ENCODE results near the gene CLVS2.

CLVS2 gene

GRCh38 chr6:123027408-123027807, 31.4 kb downstream of the CLVS2 start:
- no peak for DNase-seq

- DNase-seq, result no peak
Observed at GRCh38 chr6:123028263-123028662, 32.2 kb downstream of the CLVS2 start.

- no peak for DNase-seq
Observed at GRCh38 chr6:123030282-123030681, 34.2 kb downstream of the CLVS2 start.

- DNase-seq, result no peak
Observed at GRCh38 chr6:123036648-123037047, 40.6 kb downstream of the CLVS2 start.

GRCh38 chr6:123039431-123039830, 43.4 kb downstream of the CLVS2 start:
- DNase-seq, result no peak

GRCh38 chr6:123042401-123042800, 46.4 kb downstream of the CLVS2 start:
- DNase-seq, result no peak

GRCh38 chr6:123044341-123044860, 48.4 kb downstream of the CLVS2 start:
- no peak for DNase-seq

GRCh38 chr6:123053602-123054225, 57.7 kb downstream of the CLVS2 start:
- DNase-seq, result no peak

DNA sequence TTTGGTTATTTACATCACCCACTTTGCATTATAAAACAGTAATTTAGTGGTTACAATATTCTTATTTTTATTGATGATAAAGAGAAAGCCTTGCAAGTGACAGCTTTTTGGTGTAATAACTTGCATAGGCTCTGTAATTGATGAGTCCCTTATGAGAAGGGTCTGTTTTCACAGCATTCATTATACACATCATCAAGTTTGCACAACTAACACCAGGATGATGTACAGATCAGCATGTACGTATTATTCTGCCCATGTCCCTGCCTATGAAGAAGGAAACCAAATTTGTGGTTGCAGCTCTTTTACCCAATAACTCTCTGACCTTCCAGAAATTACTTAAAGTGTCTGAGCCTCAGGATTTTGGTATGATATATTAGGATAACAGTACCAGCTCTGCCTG, 59.2 kb downstream of the CLVS2 start:
- DNase-seq, result no peak

DNA sequence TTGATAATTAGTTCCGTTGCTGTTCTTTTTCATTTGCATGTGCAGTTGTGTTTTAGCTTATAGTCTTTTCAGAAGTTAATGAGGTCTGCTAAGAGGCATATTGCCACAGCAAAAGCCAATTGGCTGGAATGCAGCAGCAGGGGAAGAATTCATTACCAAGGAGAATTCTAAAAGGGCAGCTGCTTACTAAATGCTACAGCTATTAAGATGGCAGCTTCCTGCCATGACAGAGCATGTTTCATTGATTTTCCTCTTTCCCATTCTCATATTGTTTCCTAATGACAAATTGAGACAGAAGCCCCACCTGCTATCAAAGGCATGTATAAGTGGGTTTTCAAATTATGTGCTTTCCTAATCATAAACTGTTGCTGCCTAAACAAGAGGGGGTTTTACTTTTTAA, 66.6 kb downstream of the CLVS2 start:
- DNase-seq, result no peak

GRCh38 chr6:123064038-123064437, 68.0 kb downstream of the CLVS2 start:
- no peak for DNase-seq

DNA sequence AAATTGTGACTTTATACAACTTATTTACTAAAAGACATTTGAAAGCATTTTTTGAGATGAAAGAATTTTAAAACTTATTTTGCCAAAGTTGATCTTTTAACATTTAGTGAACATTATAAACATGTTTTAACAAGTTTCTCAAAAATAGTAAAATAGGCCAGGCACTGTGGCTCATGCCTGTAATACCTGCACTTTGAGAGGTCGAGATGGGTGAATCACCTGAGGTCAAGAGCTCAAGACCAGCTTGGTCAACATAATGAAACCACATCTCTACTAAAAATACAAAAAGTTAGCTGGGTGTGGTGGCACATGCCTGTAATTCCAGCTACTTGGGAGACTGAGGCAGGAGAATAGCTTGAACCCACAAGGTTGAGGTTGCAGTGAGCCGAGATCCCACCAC, 78.6 kb downstream of the CLVS2 start:
- DNase-seq, result no peak

DNA sequence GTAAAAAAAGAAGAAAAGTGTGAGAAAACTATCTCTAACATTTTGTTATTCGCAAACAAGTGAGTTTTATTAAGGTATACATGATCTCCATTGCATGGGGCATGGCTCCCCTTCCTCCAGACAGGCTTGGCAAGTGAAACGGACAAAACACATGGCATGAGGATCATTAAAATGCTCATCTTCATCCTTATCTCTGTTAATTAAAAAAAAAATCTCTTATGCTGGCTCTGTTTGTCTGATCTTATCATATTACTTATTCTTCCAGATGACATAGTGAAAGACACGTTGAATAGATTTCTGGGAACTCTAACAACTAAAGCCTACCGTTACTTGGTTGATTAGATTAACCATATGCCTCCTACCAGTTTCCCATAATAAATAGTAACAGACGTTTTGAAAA, 89.4 kb downstream of the CLVS2 start:
- DNase-seq, result no peak

DNA sequence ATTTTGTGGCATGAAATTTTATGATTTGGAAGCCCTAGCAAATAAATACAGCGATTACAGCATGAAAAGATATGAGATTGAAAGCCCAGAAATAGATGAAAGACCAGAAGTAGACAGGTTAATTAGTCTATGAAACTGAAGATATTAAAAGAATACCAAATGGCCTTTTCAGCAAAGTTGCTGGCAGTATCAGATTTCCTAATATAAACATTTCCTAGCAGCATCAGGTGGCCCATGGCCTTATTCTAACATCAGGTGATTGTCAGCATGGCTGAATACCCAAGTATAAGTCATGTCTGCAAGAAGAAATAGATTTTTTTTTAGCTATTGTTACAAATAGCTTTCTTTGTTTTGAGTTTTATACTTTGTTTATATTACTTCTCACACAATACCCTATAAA, 93.2 kb downstream of the CLVS2 start:
- no peak for DNase-seq

DNA sequence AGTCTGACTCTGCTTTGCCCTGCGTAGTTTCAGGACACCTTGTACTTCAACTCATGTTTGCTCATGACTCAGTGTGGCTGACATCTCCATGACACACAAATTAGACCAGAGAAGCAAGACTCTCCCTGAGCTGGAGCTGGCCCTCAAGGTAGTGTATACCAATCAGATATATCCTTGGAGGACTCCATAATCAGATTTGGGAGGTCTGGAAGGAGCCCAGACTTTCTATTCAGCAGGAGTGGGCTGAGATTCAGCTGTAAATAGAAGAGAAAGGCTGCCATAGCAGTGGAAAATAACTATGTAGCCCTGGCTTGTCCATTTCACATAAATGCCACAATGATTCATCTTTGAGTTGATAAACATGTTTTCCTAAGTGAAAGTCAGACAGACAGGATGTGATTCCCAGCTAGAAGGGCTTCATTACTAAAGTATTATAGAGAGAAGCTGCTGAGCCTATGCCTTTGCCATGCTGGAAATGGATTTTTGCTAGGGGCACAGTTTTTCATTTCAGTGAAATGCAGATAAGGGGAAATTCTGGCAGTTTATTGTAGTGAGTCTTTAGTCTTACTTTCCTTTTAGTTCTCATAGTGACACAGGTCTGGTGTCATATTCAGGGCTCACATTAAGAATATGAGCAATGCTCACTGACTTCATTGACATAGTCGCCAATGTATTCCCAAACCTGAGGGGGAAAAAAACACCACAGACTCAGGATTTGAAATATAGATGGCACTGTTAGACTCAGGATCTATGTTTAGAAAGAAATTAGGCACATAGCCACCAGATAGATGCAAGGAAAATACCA, 95.3 kb downstream of the CLVS2 start:
- DNase-seq, result peak; percentile 5

GRCh38 chr6:123091896-123092271, 95.8 kb downstream of the CLVS2 start:
- DNase-seq, result no peak

DNA sequence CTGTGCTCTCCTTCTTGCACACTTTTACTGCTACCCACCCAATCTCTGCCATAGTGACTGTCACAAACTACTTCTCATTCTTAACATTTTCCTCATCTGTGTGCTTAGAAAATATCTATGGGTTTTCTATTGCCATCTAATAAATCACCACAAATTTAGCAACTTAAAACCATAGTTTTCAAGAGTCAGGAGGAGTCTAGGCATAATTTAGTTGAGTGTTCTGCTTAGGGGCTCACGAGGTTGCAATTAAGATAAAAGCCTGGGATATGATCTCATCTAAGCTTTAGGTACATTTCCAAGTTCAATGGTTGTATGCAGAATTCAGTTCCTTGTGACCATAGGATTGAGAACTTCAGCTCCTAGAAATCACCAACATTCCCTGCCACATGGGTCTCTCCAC, 98.8 kb downstream of the CLVS2 start:
- DNase-seq, result no peak

DNA sequence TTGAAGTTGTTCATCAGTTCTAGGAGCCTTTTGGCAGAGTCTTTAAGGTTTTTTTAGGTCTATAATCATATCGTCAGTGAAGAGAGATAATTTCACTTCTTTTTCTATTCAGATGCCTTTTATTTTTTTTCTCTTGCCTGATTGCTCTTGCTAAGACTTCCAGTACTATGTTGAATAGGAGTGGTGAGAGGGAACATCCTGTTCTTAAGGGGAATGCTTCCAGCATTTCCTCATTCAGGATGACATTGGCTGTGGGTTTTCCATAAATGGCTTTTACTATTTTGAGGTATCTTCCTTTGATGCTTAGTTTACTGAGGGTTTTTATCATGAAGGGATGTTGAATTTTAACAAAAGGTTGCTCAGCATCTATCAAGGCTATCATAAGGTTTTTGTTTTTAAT, 109.5 kb downstream of the CLVS2 start:
- DNase-seq, result no peak

- DNase-seq, result no peak
Observed at GRCh38 chr6:123116370-123116769, 120.3 kb downstream of the CLVS2 start.

GRCh38 chr6:123117145-123117908, 121.3 kb downstream of the CLVS2 start:
- DNase-seq, result no peak

GRCh38 chr6:123118811-123119210, 122.8 kb downstream of the CLVS2 start:
- peak; percentile 14 for DNase-seq

Data from kidney glomerular epithelial cell (primary cell).